T-cell (primary cell): ENCODE results near the gene NAV2. TPM values are rescaled to one million over a fixed set of nuclear protein-coding genes. Genes with fewer than 3 reads are reported as not detected.

ENCODE experiments used
- ATAC-seq, 4 experiments: fragments of 200-7000 bp in 3 of 4; fragments of 150-1000 bp in 1 of 4; cut with Tn5 transposase; replicated peaks in 1 of 4; 1 replicate in 3 of 4; 2 replicates in 1 of 4; pipeline ENCODE4 v1.10.0; 2021; ENCODE audit warnings: moderate library complexity in 3 of 4, mild to moderate bottlenecking in 2 of 4, moderate number of reproducible peaks in 1 of 4
- CTCF ChIA-PET, 2 donors: fragments of 300-600 bp; sonication (Branson Sonifier 250); formaldehyde crosslinking; loops; one replicate each; lab custom pipeline; 2022; ENCODE audit warnings: antibody characterized with exemption in 2 of 2; lab: Charles Lee
- POLR2A ChIA-PET, 2 donors: fragments of 300-600 bp; sonication (Branson Sonifier 250); formaldehyde crosslinking; loops; one replicate each; lab custom pipeline; 2022; ENCODE audit warnings: antibody characterized with exemption in 2 of 2; lab: Charles Lee
- DNase-seq, 35 experiments: peaks; one replicate each; pipeline versions ENCODE4 v3.0.0 to v3.0.0-alpha.2; 2013 to 2023
- H3K27ac ChIP-seq: one replicate; pipeline ENCODE4 v1.5.1; 2013; ENCODE audit warnings: low read length
- H3K27me3 ChIP-seq, 2 experiments: replicated peaks in 1 of 2; 1 replicate in 1 of 2; 2 replicates in 1 of 2; pipeline versions ENCODE4 v1.6.1 to v1.7.0; 2013; ENCODE audit warnings: low read length in 1 of 2, mixed read lengths in 1 of 2; ENCODE audit not compliant: control insufficient read depth in 2 of 2, insufficient read depth in 2 of 2; ENCODE audit errors: extremely low read depth in 1 of 2
- H3K36me3 ChIP-seq, 2 donors: 1 replicate in 1 of 2; 2 replicates in 1 of 2; pipeline versions ENCODE4 v1.6.1 to v1.7.0; 2013; ENCODE audit warnings: low read length in 1 of 2; ENCODE audit not compliant: control insufficient read depth in 2 of 2, insufficient read depth in 1 of 2; ENCODE audit errors: extremely low read depth in 1 of 2
- H3K4me1 ChIP-seq, 2 experiments: 1 replicate in 1 of 2; 2 replicates in 1 of 2; pipeline versions ENCODE4 v1.6.1 to v1.7.0; 2013; ENCODE audit warnings: low read length in 2 of 2, mixed read lengths in 1 of 2; ENCODE audit not compliant: insufficient read depth in 2 of 2, control insufficient read depth in 1 of 2; ENCODE audit errors: extremely low read depth in 1 of 2
- H3K4me3 ChIP-seq, 2 donors: 1 replicate in 1 of 2; 2 replicates in 1 of 2; pipeline versions ENCODE4 v1.5.1 to v1.7.0; 2013; ENCODE audit warnings: mild to moderate bottlenecking in 2 of 2, low read length in 1 of 2, moderate library complexity in 1 of 2; ENCODE audit not compliant: control insufficient read depth in 1 of 2; ENCODE audit errors: extremely low read depth in 1 of 2
- H3K9me3 ChIP-seq: 2 replicates; pipeline ENCODE4 v1.7.0; 2013
- H3K27ac Mint-ChIP-seq, 2 donors: one replicate each; pipeline ENCODE4 v1.8.0; 2020 to 2021; ENCODE audit warnings: mild to moderate bottlenecking in 2 of 2, mixed read lengths in 2 of 2
- H3K27me3 Mint-ChIP-seq, 2 donors: one replicate each; pipeline ENCODE4 v1.8.0; 2021 to 2022; ENCODE audit warnings: mixed read lengths in 2 of 2
- H3K36me3 Mint-ChIP-seq: one replicate; pipeline ENCODE4 v1.8.0; 2021; ENCODE audit warnings: mixed read lengths
- H3K4me1 Mint-ChIP-seq, 3 donors: one replicate each; pipeline ENCODE4 v1.8.0; 2020 to 2022; ENCODE audit warnings: mixed read lengths in 3 of 3, mild to moderate bottlenecking in 1 of 3
- H3K4me3 Mint-ChIP-seq, 3 donors: one replicate each; pipeline ENCODE4 v1.8.0; 2020 to 2022; ENCODE audit warnings: mild to moderate bottlenecking in 3 of 3, mixed read lengths in 3 of 3, moderate library complexity in 3 of 3
- H3K9me3 Mint-ChIP-seq, 3 donors: one replicate each; pipeline ENCODE4 v1.8.0; 2020 to 2022; ENCODE audit warnings: mixed read lengths in 3 of 3
- WGBS: methylation state at CpG from one replicate; pipeline ENCODE4 v1.1.5; 2013; ENCODE audit warnings: missing lambda C conversion rate; ENCODE audit not compliant: insufficient coverage; 5-methylcytosine and 5-hydroxymethylcytosine counted together
- total RNA-seq, 35 experiments: library from RNA in 6 of 35; stranded (reverse) in 6 of 35; fragments of 120-200 nt in 1 of 35; gene quantifications; one replicate each; pipeline versions ENCODE4 v1.2.1 to v1.2.4 and lab custom pipeline; 2013 to 2026

Gene NAV2
- total RNA-seq, 5 donors from 2014 or later (not counting 1 experiment from before 2014, with no cell fraction given), result 0.55 to 3.0 (median 1.8) TPM

DNA sequence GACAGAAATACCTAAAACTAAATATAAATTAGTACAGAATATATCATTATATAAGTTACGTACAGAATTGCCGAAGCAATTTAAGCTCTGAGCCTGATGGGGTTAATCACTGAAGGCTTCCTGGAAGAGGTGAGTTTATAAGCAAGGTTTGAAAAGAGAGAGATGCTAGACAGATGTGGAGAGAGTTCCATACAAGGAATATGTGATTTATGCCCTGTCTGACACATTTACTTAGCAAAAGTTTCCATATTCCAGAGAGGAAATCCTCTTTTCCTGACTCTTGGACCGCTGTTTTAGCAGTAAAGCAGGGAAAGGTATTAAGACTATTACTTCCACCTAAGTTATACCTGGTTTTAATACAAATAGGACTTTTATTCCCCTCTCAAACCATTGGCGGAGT is 382.6 kb downstream of the NAV2 start:
- no peak overlapping the region for H3K4me3 ChIP-seq
- Mint-ChIP-seq H3K27ac (no peak overlapping the region), H3K9me3 (no peaks in the 10 kb centered on the region), H3K4me3 (no peak overlapping the region), H3K36me3 (no peaks in the 10 kb centered on the region), H3K27me3 (peaks cover 0 to 15% of the 10 kb centered on the region in 2 donors), H3K4me1 (peaks cover 0 to 11% (median 3%) of the 10 kb centered on the region in 3 donors)
- no peaks in the 10 kb centered on the region for H3K36me3 ChIP-seq
- DNase-seq (no peak), ATAC-seq (no peak)
- no peaks in the 10 kb centered on the region for H3K4me1 ChIP-seq
- H3K9me3 ChIP-seq, result no peaks in the 10 kb centered on the region
- ChIA-PET CTCF (no interaction called here), POLR2A (no interaction called here)
- no peaks in the 10 kb centered on the region for H3K27me3 ChIP-seq
- no peak overlapping the region for H3K27ac ChIP-seq
- WGBS, result no CpG with 5 or more reads among the region's 4 CpGs

DNA sequence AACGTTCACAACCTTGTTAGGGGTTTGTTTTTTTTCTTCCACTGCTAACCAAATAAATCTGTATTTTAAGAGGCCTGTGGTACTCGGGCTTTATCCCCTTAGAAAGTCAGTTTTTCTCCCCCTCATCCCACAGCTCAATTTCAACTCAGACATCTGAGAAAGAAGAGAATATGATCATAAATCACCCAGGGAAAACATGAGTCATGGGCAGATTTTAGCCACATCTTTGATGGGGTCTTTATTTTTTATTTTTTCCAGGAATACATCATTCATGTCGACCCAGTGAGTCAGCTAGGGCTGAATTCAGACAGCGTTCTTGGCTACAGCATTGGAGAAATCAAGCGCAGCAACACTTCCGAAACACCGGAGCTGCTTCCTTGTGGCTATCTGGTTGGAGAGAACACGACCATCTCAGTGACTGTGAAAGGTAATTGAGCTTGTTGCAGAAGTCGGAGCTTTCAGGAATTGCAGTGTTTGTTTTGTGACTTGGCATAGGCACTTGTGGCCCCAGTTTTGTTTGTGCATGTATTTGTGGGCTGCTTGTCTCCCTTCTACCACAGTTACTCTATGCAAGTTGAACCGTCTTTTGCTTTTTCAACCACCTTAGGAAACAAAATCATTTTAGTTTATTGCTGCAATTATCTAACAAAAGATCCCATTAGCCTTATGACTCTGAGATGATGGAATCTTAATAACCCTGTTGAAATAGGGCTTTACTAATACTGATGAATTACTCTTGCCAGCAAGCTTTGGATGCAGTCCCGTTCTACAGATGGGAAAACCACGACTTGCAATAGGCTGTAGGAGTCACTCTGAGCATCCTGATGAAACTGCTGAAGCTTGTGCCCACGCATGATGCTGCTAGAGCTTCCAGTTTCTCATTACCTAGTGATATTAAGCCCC is 384.9 kb downstream of the NAV2 start:
- H3K9me3 ChIP-seq, result no peaks in the 10 kb centered on the region
- DNase-seq, result no peak
- ATAC-seq, result no peak
- H3K27ac ChIP-seq, result no peak overlapping the region
- H3K4me1 ChIP-seq, result no peaks in the 10 kb centered on the region
- H3K36me3 ChIP-seq, result no peaks in the 10 kb centered on the region
- Mint-ChIP-seq H3K9me3 (no peaks in the 10 kb centered on the region), H3K4me1 (peaks cover 0 to 11% (median 3%) of the 10 kb centered on the region in 3 donors), H3K27ac (no peak overlapping the region), H3K27me3 (peaks cover 0 to 7% of the 10 kb centered on the region in 2 donors), H3K4me3 (no peak overlapping the region), H3K36me3 (no peaks in the 10 kb centered on the region)
- no peak overlapping the region for H3K4me3 ChIP-seq
- POLR2A ChIA-PET, result no interaction called here
- H3K27me3 ChIP-seq, result peaks cover 0 to 2% of the 10 kb centered on the region in 2 experiments
- WGBS, result 83% methylated on average over 8 of the region's 13 CpGs
- CTCF ChIA-PET, result interaction anchor here in 1 of 2 donors (0.6 kb wide), 1 partner anchor 224 kb away, joined by 3 read pairs; no protein-coding TSS in a partner anchor

DNA sequence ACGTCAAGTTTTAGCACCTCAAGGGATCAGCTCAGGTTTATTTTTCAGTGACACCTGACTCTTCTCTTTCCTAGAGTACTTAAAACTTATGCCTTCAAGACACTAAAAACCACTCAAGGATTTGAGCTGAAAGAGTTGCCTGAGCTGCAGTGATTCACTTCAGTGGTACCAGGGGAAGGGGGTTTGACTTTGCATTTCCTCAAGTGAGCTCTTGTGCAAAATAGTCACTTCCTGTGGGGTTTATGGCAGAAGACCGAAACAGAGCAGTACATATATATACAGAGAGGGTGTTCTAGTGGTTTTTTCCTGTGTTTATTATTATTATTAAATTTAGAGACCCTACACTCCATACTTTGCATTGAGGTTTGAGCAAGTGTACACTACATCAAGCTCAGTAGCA is 386.9 kb downstream of the NAV2 start:
- H3K27me3 ChIP-seq, result peaks cover 0 to 2% of the 10 kb centered on the region in 2 experiments
- Mint-ChIP-seq H3K4me3 (no peak overlapping the region), H3K9me3 (no peaks in the 10 kb centered on the region), H3K27me3 (peaks cover 0 to 3% of the 10 kb centered on the region in 2 donors), H3K4me1 (peaks cover 0 to 11% (median 3%) of the 10 kb centered on the region in 3 donors), H3K27ac (no peak overlapping the region), H3K36me3 (no peaks in the 10 kb centered on the region)
- no peaks in the 10 kb centered on the region for H3K9me3 ChIP-seq
- no peaks in the 10 kb centered on the region for H3K4me1 ChIP-seq
- H3K4me3 ChIP-seq, result no peak overlapping the region
- peak in 1 of 4 experiments; percentile 68 for ATAC-seq
- 93% methylated on average over 1 of the region's 2 CpGs for WGBS
- no peaks in the 10 kb centered on the region for H3K36me3 ChIP-seq
- DNase-seq, result no peak
- no peak overlapping the region for H3K27ac ChIP-seq
- CTCF ChIA-PET, result no interaction called here
- POLR2A ChIA-PET, result no interaction called here

- WGBS, result 100% methylated on average over 2 of the region's 5 CpGs
- no peaks in the 10 kb centered on the region for H3K9me3 ChIP-seq
- H3K4me1 ChIP-seq, result no peaks in the 10 kb centered on the region
- ATAC-seq (no peak), DNase-seq (no peak)
- peaks cover 0 to 2% of the 10 kb centered on the region in 2 experiments for H3K27me3 ChIP-seq
- no peak overlapping the region for H3K27ac ChIP-seq
- H3K4me3 ChIP-seq, result no peak overlapping the region
- no peaks in the 10 kb centered on the region for H3K36me3 Mint-ChIP-seq
- H3K4me3 Mint-ChIP-seq, result no peak overlapping the region
- POLR2A ChIA-PET, result no interaction called here
- H3K27ac Mint-ChIP-seq, result no peak overlapping the region
- CTCF ChIA-PET, result interaction anchor here in 1 of 2 donors (0.6 kb wide), 1 partner anchor 651 kb away, joined by 4 read pairs; no protein-coding TSS in a partner anchor
- H3K27me3 Mint-ChIP-seq, result peaks cover 0 to 8% of the 10 kb centered on the region in 2 donors
- no peaks in the 10 kb centered on the region for H3K9me3 Mint-ChIP-seq
- H3K36me3 ChIP-seq, result no peaks in the 10 kb centered on the region
- peaks cover 0 to 11% (median 3%) of the 10 kb centered on the region in 3 donors for H3K4me1 Mint-ChIP-seq
These were observed 389.8 kb downstream of the NAV2 start for GRCh38 chr11:20102397-20102796.

DNA sequence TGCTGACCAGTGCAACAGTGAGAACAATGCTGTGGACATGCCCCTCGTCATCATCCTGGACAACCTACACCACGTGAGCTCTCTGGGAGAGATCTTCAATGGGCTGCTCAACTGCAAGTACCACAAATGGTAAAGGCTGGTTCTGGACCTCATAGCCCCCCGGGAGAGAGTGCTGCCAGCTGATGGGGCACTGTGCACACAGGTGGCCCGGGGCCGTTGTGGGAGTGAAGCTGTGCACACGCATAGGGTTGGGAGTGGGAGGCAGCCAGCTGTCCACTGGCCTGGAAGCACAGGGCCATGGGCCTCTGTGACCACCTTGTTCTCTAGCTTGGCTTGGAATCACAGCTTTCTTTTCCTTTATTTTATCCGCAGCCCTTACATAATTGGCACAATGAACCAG is 390.6 kb downstream of the NAV2 start:
- Mint-ChIP-seq H3K9me3 (no peaks in the 10 kb centered on the region), H3K27me3 (peaks cover 3 to 8% of the 10 kb centered on the region in 2 donors), H3K4me3 (no peak overlapping the region), H3K27ac (no peak overlapping the region), H3K4me1 (peaks cover 0 to 11% (median 3%) of the 10 kb centered on the region in 3 donors), H3K36me3 (peaks cover 4% of the 10 kb centered on the region)
- H3K27me3 ChIP-seq, result peaks cover 0 to 2% of the 10 kb centered on the region in 2 experiments
- no peak overlapping the region for H3K27ac ChIP-seq
- no peak overlapping the region for H3K4me3 ChIP-seq
- CTCF ChIA-PET, result no interaction called here
- H3K36me3 ChIP-seq, result no peaks in the 10 kb centered on the region
- 88% methylated on average over 6 of the region's 7 CpGs for WGBS
- no peaks in the 10 kb centered on the region for H3K9me3 ChIP-seq
- no peak for ATAC-seq
- H3K4me1 ChIP-seq, result no peaks in the 10 kb centered on the region
- DNase-seq, result no peak
- POLR2A ChIA-PET, result no interaction called here

- H3K27me3 ChIP-seq, result peaks cover 0 to 4% of the 10 kb centered on the region in 2 experiments
- no peaks in the 10 kb centered on the region for H3K36me3 ChIP-seq
- ChIA-PET CTCF (interaction anchor here in 1 of 2 donors (1.5 kb wide), 1 partner anchor 22 kb away, joined by 5 read pairs; no protein-coding TSS in a partner anchor), POLR2A (no interaction called here)
- no peaks in the 10 kb centered on the region for H3K4me1 Mint-ChIP-seq
- H3K9me3 Mint-ChIP-seq, result no peaks in the 10 kb centered on the region
- WGBS, result 91% methylated on average over 6 of the region's 10 CpGs
- no peak overlapping the region for H3K4me3 Mint-ChIP-seq
- H3K27me3 Mint-ChIP-seq, result peaks cover 3 to 8% of the 10 kb centered on the region in 2 donors
- DNase-seq (no peak), ATAC-seq (no peak)
- peaks cover 4% of the 10 kb centered on the region for H3K36me3 Mint-ChIP-seq
- no peak overlapping the region for H3K27ac ChIP-seq
- no peak overlapping the region for H3K27ac Mint-ChIP-seq
- H3K4me3 ChIP-seq, result no peak overlapping the region
- no peaks in the 10 kb centered on the region for H3K9me3 ChIP-seq
- no peaks in the 10 kb centered on the region for H3K4me1 ChIP-seq
These were observed 392.8 kb downstream of the NAV2 start for GRCh38 chr11:20105427-20105826.
